ENCODE data around the gene PROCA1.
"Not testable (repeated sequence)": the region's sequence is repeated elsewhere in the genome, so short reads cannot be mapped to it uniquely, and the experiment has no call there.

Gene PROCA1

GRCh38 chr17:28662527-28662829, 49.2 kb downstream of the PROCA1 start:
- DNase-seq (ENCODE audit: insufficient read length, low spot score) = no peak
- TF ChIP-seq POU2F2 (IDR thresholded peaks at IDR 0.05; ENCODE audit: low read depth, low read length) (no peak), POLR2AphosphoS5 (IDR thresholded peaks at IDR 0.05; ENCODE audit: low read depth, low read length) (no peak), PAX5 (IDR thresholded peaks at IDR 0.05; ENCODE audit: insufficient read depth, low read length, severe bottlenecking) (no peak), TAF1 (IDR thresholded peaks at IDR 0.05; ENCODE audit: low read depth, low read length) (no peak), POLR2A (IDR thresholded peaks at IDR 0.05; ENCODE audit: low read depth, low read length) (no peak), SPI1 (IDR thresholded peaks at IDR 0.05; ENCODE audit: low read depth, low read length) (no peak)
- FAIRE-seq = no peak

- DNase-seq (ENCODE audit: insufficient read length, low spot score) = peak; percentile 86
- peak; percentile 95 for FAIRE-seq
Measured at GRCh38 chr17:28661635-28662526, 49.8 kb downstream of the PROCA1 start, which contains the start of the genes SDF2 and SUPT6H. Gene SDF2, minus strand, starts transcription at chr17:28661906. Its CDS starts 30 bp downstream, at chr17:28661876. Gene SUPT6H, plus strand, starts transcription at chr17:28662205. Its CDS starts 11,197 bp downstream, at chr17:28673402.

GRCh38 chr17:28659497-28659881, 52.2 kb downstream of the PROCA1 start:
- FAIRE-seq; DNase-seq (ENCODE audit: insufficient read length, low spot score): not testable (repeated sequence)

More at GRCh38 chr17:28661635-28662526, 49.8 kb downstream of the PROCA1 start, which contains the start of the genes SDF2 and SUPT6H:
- TF ChIP-seq PAX5 (IDR thresholded peaks at IDR 0.05; ENCODE audit: insufficient read depth, low read length, severe bottlenecking) = no peak
- peak; percentile 87 for TF ChIP-seq TAF1 (IDR thresholded peaks at IDR 0.05; ENCODE audit: low read depth, low read length)
- TF ChIP-seq POLR2AphosphoS5 (IDR thresholded peaks at IDR 0.05; ENCODE audit: low read depth, low read length) = peak; percentile 92
- TF ChIP-seq SPI1 (IDR thresholded peaks at IDR 0.05; ENCODE audit: low read depth, low read length) = peak; percentile 69
- peak; percentile 93 for TF ChIP-seq POLR2A (IDR thresholded peaks at IDR 0.05; ENCODE audit: low read depth, low read length)
- TF ChIP-seq POU2F2 (IDR thresholded peaks at IDR 0.05; ENCODE audit: low read depth, low read length) = 0 out of 2 replicates have a peak, but pooled peaks have one; percentile 44

- DNase-seq (ENCODE audit: insufficient read length, low spot score); FAIRE-seq: not testable (repeated sequence)
Measured at GRCh38 chr17:28658766-28659496, 52.8 kb downstream of the PROCA1 start.

GRCh38 chr17:28658342-28658741, 53.3 kb downstream of the PROCA1 start:
- not testable (repeated sequence) for DNase-seq (ENCODE audit: insufficient read length, low spot score); FAIRE-seq

- FAIRE-seq (no peak), DNase-seq (ENCODE audit: insufficient read length, low spot score) (no peak)
- TF ChIP-seq POLR2AphosphoS5 (IDR thresholded peaks at IDR 0.05; ENCODE audit: low read depth, low read length) = no peak
- no peak for TF ChIP-seq PAX5 (IDR thresholded peaks at IDR 0.05; ENCODE audit: insufficient read depth, low read length, severe bottlenecking)
- no peak for TF ChIP-seq SPI1 (IDR thresholded peaks at IDR 0.05; ENCODE audit: low read depth, low read length)
- TF ChIP-seq POLR2A (IDR thresholded peaks at IDR 0.05; ENCODE audit: low read depth, low read length) = no peak
- TF ChIP-seq TAF1 (IDR thresholded peaks at IDR 0.05; ENCODE audit: low read depth, low read length) = no peak
- no peak for TF ChIP-seq POU2F2 (IDR thresholded peaks at IDR 0.05; ENCODE audit: low read depth, low read length)
Measured at GRCh38 chr17:28657756-28658155, 53.9 kb downstream of the PROCA1 start.

- FAIRE-seq (no peak), DNase-seq (ENCODE audit: insufficient read length, low spot score) (no peak)
- TF ChIP-seq POLR2A (IDR thresholded peaks at IDR 0.05; ENCODE audit: low read depth, low read length) (no peak), POLR2AphosphoS5 (IDR thresholded peaks at IDR 0.05; ENCODE audit: low read depth, low read length) (no peak), SPI1 (IDR thresholded peaks at IDR 0.05; ENCODE audit: low read depth, low read length) (no peak), POU2F2 (IDR thresholded peaks at IDR 0.05; ENCODE audit: low read depth, low read length) (no peak), TAF1 (IDR thresholded peaks at IDR 0.05; ENCODE audit: low read depth, low read length) (no peak), PAX5 (IDR thresholded peaks at IDR 0.05; ENCODE audit: insufficient read depth, low read length, severe bottlenecking) (no peak)
Measured at GRCh38 chr17:28655160-28655559, 56.5 kb downstream of the PROCA1 start.
